Cardiac septum (tissue), 1 donor: ENCODE results near the gene KANK3. TPM values are rescaled to one million over a fixed set of nuclear protein-coding genes. Genes with fewer than 3 reads are reported as not detected.
"Not testable (repeated sequence)": the region's sequence is repeated elsewhere in the genome, so short reads cannot be mapped to it uniquely, and the experiment has no call there.

Experiments used
- DNase-seq: peaks from one replicate; pipeline ENCODE4 v3.0.0-alpha.2; 2020; ENCODE audit warnings: low spot score
- intact Hi-C: fragments of 100-400 bp; cut with DNase I; formaldehyde crosslinking; loops from one replicate; pipeline ENCODE4 v1.14.0; 2022
- total RNA-seq: library from RNA; stranded (reverse); fragmentation: NEBNext Ultra II Directional; extraction: Animal tissue kit (Norgen Biotek cat#: 25700); gene quantifications from one replicate; pipeline ENCODE4 v1.2.1, GENCODE V29; 2021
- donor health status: DM: no; HTN: no; CAD: no.

Gene KANK3
- total RNA-seq, 1 donor from 2014 or later: 13.1 TPM

- intact Hi-C loops: no loop called here
- no peak for DNase-seq
Observed at GRCh38 chr19:8373867-8374813, 31.1 kb upstream of the KANK3 start.

- DNase-seq: no peak
- intact Hi-C loops: no loop called here
Observed at GRCh38 chr19:8371011-8371804, 28.1 kb upstream of the KANK3 start.

GRCh38 chr19:8370176-8371010 is 27.3 kb upstream of the KANK3 start:
- no peak for DNase-seq
- intact Hi-C loops: no loop called here

GRCh38 chr19:8367327-8368001 is 24.4 kb upstream of the KANK3 start:
- intact Hi-C loops: no loop called here
- DNase-seq: peak; percentile 91

- intact Hi-C loops: no loop called here
- DNase-seq: no peak
Observed at GRCh38 chr19:8366961-8367326, 23.9 kb upstream of the KANK3 start.

GRCh38 chr19:8366121-8366581 is 23.1 kb upstream of the KANK3 start:
- intact Hi-C loops: no loop called here
- DNase-seq: no peak

- intact Hi-C loops: no loop called here
Observed at GRCh38 chr19:8363803-8364771, 21.0 kb upstream of the KANK3 start, which contains the start of gene ANGPTL4. ANGPTL4 (plus strand) TSS chr19:8364155; CDS start chr19:8364322, 167 bp downstream.

GRCh38 chr19:8361921-8362793 is 19.1 kb upstream of the KANK3 start:
- intact Hi-C loops: loop anchor here (1.0 kb wide), 1 partner anchor 29 kb away; no protein-coding TSS in a partner anchor
- peak; percentile 94 for DNase-seq

More at GRCh38 chr19:8363803-8364771, 21.0 kb upstream of the KANK3 start, which contains the start of gene ANGPTL4:
- peak; percentile 82 for DNase-seq

- intact Hi-C loops: no loop called here
- DNase-seq: no peak
Observed at GRCh38 chr19:8360196-8360595, 17.1 kb upstream of the KANK3 start.

GRCh38 chr19:8358948-8359347 is 15.9 kb upstream of the KANK3 start:
- no peak for DNase-seq
- intact Hi-C loops: no loop called here

GRCh38 chr19:8357007-8357521 is 14.0 kb upstream of the KANK3 start:
- intact Hi-C loops: no loop called here
- DNase-seq: no peak

GRCh38 chr19:8355631-8356402 is 12.8 kb upstream of the KANK3 start:
- no peak for DNase-seq
- intact Hi-C loops: loop anchor here (2.0 kb wide), 1 partner anchor 41 kb away; no protein-coding TSS in a partner anchor

GRCh38 chr19:8352845-8353244 is 9.8 kb upstream of the KANK3 start:
- intact Hi-C loops: loop anchor here (5.0 kb wide), 1 partner anchor 224 kb away; the partner anchor contains the start of gene MYO1F
- not testable (repeated sequence) for DNase-seq

- no peak for DNase-seq
- intact Hi-C loops: loop anchor here (5.0 kb wide), 1 partner anchor 225 kb away; the partner anchor contains the start of gene MYO1F
Observed at GRCh38 chr19:8352134-8352827, 9.2 kb upstream of the KANK3 start.
